ENCODE results near the gene LHX5. TPM values are rescaled to one million over a fixed set of nuclear protein-coding genes. Genes with fewer than 3 reads are reported as not detected.

The LHX5 gene
- total and polyA plus RNA-seq, 4 donors: not detected

GRCh38 chr12:113467502-113468364 is 3.9 kb downstream of the LHX5 start:
- H3K27me3 ChIP-seq (ENCODE audit: control insufficient read depth in 3 of 3, insufficient read depth in 3 of 3, low read length in 2 of 3): peaks cover 28 to 88% (median 70%) of the 10 kb centered on the region in 3 donors
- no peak overlapping the region for H3K4me3 ChIP-seq
- WGBS, 2 donors: 2 to 3% methylated on average over 73 to 78 of the region's 78 CpGs
- TF ChIP-seq CTCF (IDR thresholded peaks at IDR 0.05; ENCODE audit: control extremely low read depth, extremely low read depth): no peak
- H3K27ac ChIP-seq (ENCODE audit: low read depth in 1 of 2, low read length in 1 of 2): no peak overlapping the region
- ATAC-seq (ENCODE audit: insufficient read depth, low FRiP score) (no peak), DNase-seq (no peak)
- H3K36me3 ChIP-seq (ENCODE audit: control insufficient read depth in 4 of 4, insufficient read depth in 4 of 4, low read length in 4 of 4): no peaks in the 10 kb centered on the region
- H3K9ac ChIP-seq (ENCODE audit: insufficient read depth in 1 of 2, low read length in 2 of 2): no peak overlapping the region
- peaks cover 0 to 13% (median 0%) of the 10 kb centered on the region in 5 donors for H3K4me1 ChIP-seq (ENCODE audit: control insufficient read depth in 5 of 5, insufficient read depth in 5 of 5, low read length in 5 of 5)
- H3K9me3 ChIP-seq (ENCODE audit: control insufficient read depth in 4 of 4, insufficient read depth in 3 of 4, low read length in 3 of 4): peaks cover 0 to 7% (median 0%) of the 10 kb centered on the region in 4 donors

GRCh38 chr12:113467142-113467501 is 4.5 kb downstream of the LHX5 start:
- peaks cover 26 to 86% (median 71%) of the 10 kb centered on the region in 3 donors for H3K27me3 ChIP-seq (ENCODE audit: control insufficient read depth in 3 of 3, insufficient read depth in 3 of 3, low read length in 2 of 3)
- H3K4me3 ChIP-seq: no peak overlapping the region
- no peaks in the 10 kb centered on the region for H3K36me3 ChIP-seq (ENCODE audit: control insufficient read depth in 4 of 4, insufficient read depth in 4 of 4, low read length in 4 of 4)
- no peak for DNase-seq
- no peak overlapping the region for H3K9ac ChIP-seq (ENCODE audit: insufficient read depth in 1 of 2, low read length in 2 of 2)
- no peak for ATAC-seq (ENCODE audit: insufficient read depth, low FRiP score)
- WGBS, 2 donors: 2 to 3% methylated on average over 31 of the region's 31 CpGs
- H3K4me1 ChIP-seq (ENCODE audit: control insufficient read depth in 5 of 5, insufficient read depth in 5 of 5, low read length in 5 of 5): peaks cover 0 to 13% (median 0%) of the 10 kb centered on the region in 5 donors
- TF ChIP-seq CTCF (IDR thresholded peaks at IDR 0.05; ENCODE audit: control extremely low read depth, extremely low read depth): no peak
- no peak overlapping the region for H3K27ac ChIP-seq (ENCODE audit: low read depth in 1 of 2, low read length in 1 of 2)
- peaks cover 0 to 7% (median 0%) of the 10 kb centered on the region in 4 donors for H3K9me3 ChIP-seq (ENCODE audit: control insufficient read depth in 4 of 4, insufficient read depth in 3 of 4, low read length in 3 of 4)

- Histone ChIP-seq H3K9ac (ENCODE audit: insufficient read depth in 1 of 2, low read length in 2 of 2) (no peak overlapping the region), H3K27me3 (ENCODE audit: control insufficient read depth in 3 of 3, insufficient read depth in 3 of 3, low read length in 2 of 3) (peaks cover 21 to 85% (median 76%) of the 10 kb centered on the region in 3 donors), H3K36me3 (ENCODE audit: control insufficient read depth in 4 of 4, insufficient read depth in 4 of 4, low read length in 4 of 4) (no peaks in the 10 kb centered on the region), H3K4me1 (ENCODE audit: control insufficient read depth in 5 of 5, insufficient read depth in 5 of 5, low read length in 5 of 5) (peaks cover 0 to 13% (median 0%) of the 10 kb centered on the region in 5 donors), H3K9me3 (ENCODE audit: control insufficient read depth in 4 of 4, insufficient read depth in 3 of 4, low read length in 3 of 4) (peaks cover 0 to 7% (median 0%) of the 10 kb centered on the region in 4 donors), H3K27ac (ENCODE audit: low read depth in 1 of 2, low read length in 1 of 2) (no peak overlapping the region), H3K4me3 (no peak overlapping the region)
- no peak for ATAC-seq (ENCODE audit: insufficient read depth, low FRiP score)
- TF ChIP-seq CTCF (IDR thresholded peaks at IDR 0.05; ENCODE audit: control extremely low read depth, extremely low read depth): no peak
- WGBS, 2 donors: 7% methylated on average over 24 to 26 of the region's 26 CpGs
- DNase-seq: no peak
Observed at GRCh38 chr12:113466454-113467141, 5.1 kb downstream of the LHX5 start.
